Astrocyte (in vitro differentiated cells and primary cell): ENCODE data around the gene C16orf82. TPM values are rescaled to one million over a fixed set of nuclear protein-coding genes. Genes with fewer than 3 reads are reported as not detected.

Experiments used
- DNase-seq: peaks from one replicate; pipeline ENCODE4 v3.0.0-alpha.2; 2010; ENCODE audit warnings: low read depth
- FAIRE-seq: peaks from 2 replicates; lab custom pipeline; 2011; peaks lifted over from hg19 to GRCh38; lab: Jason Lieb, UNC
- H2AFZ ChIP-seq: 2 replicates; pipeline ENCODE4 v1.6.0; 2012; ENCODE audit warnings: low read depth, low read length, inconsistent platforms
- H3K27ac ChIP-seq: 2 replicates; pipeline ENCODE4 v1.5.1; 2011; ENCODE audit warnings: low read depth, low read length, inconsistent platforms
- H3K27me3 ChIP-seq: 2 replicates; pipeline ENCODE4 v1.6.0; 2011; ENCODE audit warnings: low read length, inconsistent platforms; ENCODE audit not compliant: insufficient read depth
- H3K36me3 ChIP-seq: 2 replicates; pipeline ENCODE4 v1.5.1; 2011; ENCODE audit warnings: low read length, inconsistent platforms; ENCODE audit not compliant: insufficient read depth
- H3K4me1 ChIP-seq: 2 replicates; pipeline ENCODE4 v1.5.1; 2011; ENCODE audit warnings: low read length, inconsistent platforms; ENCODE audit not compliant: insufficient read depth
- H3K4me2 ChIP-seq: 2 replicates; pipeline ENCODE4 v1.6.0; 2012; ENCODE audit warnings: low read length, inconsistent platforms
- H3K4me3 ChIP-seq: 2 replicates; pipeline ENCODE4 v1.5.1; 2011; ENCODE audit warnings: low read depth, mild to moderate bottlenecking, low read length, inconsistent platforms; ENCODE audit not compliant: insufficient read depth
- H3K79me2 ChIP-seq: 2 replicates; pipeline ENCODE4 v1.6.0; 2012; ENCODE audit warnings: mild to moderate bottlenecking, low read length, inconsistent platforms; ENCODE audit not compliant: insufficient read depth
- H3K9ac ChIP-seq: 2 replicates; pipeline ENCODE4 v1.6.0; 2012; ENCODE audit warnings: mild to moderate bottlenecking, low read length, inconsistent platforms
- H3K9me3 ChIP-seq: 2 replicates; pipeline ENCODE4 v1.5.1; 2012; ENCODE audit warnings: low read depth, mild to moderate bottlenecking, low read length, inconsistent platforms; ENCODE audit not compliant: insufficient read depth
- H4K20me1 ChIP-seq: 2 replicates; pipeline ENCODE4 v1.6.0; 2012; ENCODE audit warnings: low read length, inconsistent platforms; ENCODE audit not compliant: insufficient read depth
- H3K27ac Mint-ChIP-seq: one replicate; pipeline ENCODE4 v1.8.0; 2021; ENCODE audit warnings: mild to moderate bottlenecking, mixed read lengths; ENCODE audit not compliant: unreplicated experiment
- H3K27me3 Mint-ChIP-seq: one replicate; pipeline ENCODE4 v1.8.0; 2021; ENCODE audit warnings: low read depth, mixed read lengths; ENCODE audit not compliant: unreplicated experiment
- H3K36me3 Mint-ChIP-seq: one replicate; pipeline ENCODE4 v1.8.0; 2021; ENCODE audit warnings: low read depth, mixed read lengths; ENCODE audit not compliant: unreplicated experiment
- H3K4me1 Mint-ChIP-seq: one replicate; pipeline ENCODE4 v1.8.0; 2021; ENCODE audit warnings: low read depth, mixed read lengths; ENCODE audit not compliant: unreplicated experiment
- H3K4me3 Mint-ChIP-seq: one replicate; pipeline ENCODE4 v1.8.0; 2021; ENCODE audit warnings: mild to moderate bottlenecking, moderate library complexity, mixed read lengths; ENCODE audit not compliant: unreplicated experiment
- H3K9me3 Mint-ChIP-seq: one replicate; pipeline ENCODE4 v1.8.0; 2021; ENCODE audit warnings: mild to moderate bottlenecking, mixed read lengths; ENCODE audit not compliant: unreplicated experiment
- CTCF ChIP-seq: IDR thresholded peaks from 2 replicates; pipeline ENCODE4 v1.5.1; 2011; ENCODE audit warnings: low read depth, mild to moderate bottlenecking, inconsistent platforms, low read length, moderate library complexity; ENCODE audit not compliant: insufficient read depth
- EZH2 ChIP-seq: IDR thresholded peaks from 2 replicates; pipeline ENCODE4 v1.6.1; 2012; ENCODE audit warnings: mild to moderate bottlenecking, low read length, inconsistent platforms; ENCODE audit not compliant: insufficient read depth
- total RNA-seq: library from RNA; stranded (reverse); gene quantifications from 2 replicates; pipeline ENCODE4 v1.2.1, GENCODE V29; 2021

The C16orf82 gene
- total RNA-seq, 1 donor from 2014 or later: not detected

GRCh38 chr16:27046958-27047518 lies 19.7 kb upstream of the C16orf82 start:
- TF ChIP-seq CTCF: no peak
- no peak for TF ChIP-seq EZH2
- no peaks in the 10 kb centered on the region for H4K20me1 ChIP-seq
- no peak overlapping the region for H3K4me3 ChIP-seq
- no peaks in the 10 kb centered on the region for H3K79me2 ChIP-seq
- Mint-ChIP-seq H3K9me3 (no peaks in the 10 kb centered on the region), H3K27me3 (no peaks in the 10 kb centered on the region), H3K4me1 (no peaks in the 10 kb centered on the region), H3K4me3 (no peak overlapping the region), H3K36me3 (no peaks in the 10 kb centered on the region), H3K27ac (no peak overlapping the region)
- DNase-seq: no peak
- H3K4me1 ChIP-seq: no peaks in the 10 kb centered on the region
- H3K36me3 ChIP-seq: no peaks in the 10 kb centered on the region
- H3K9ac ChIP-seq: no peak overlapping the region
- peaks cover 2% of the 10 kb centered on the region for H3K27me3 ChIP-seq
- H3K9me3 ChIP-seq: no peaks in the 10 kb centered on the region
- H3K27ac ChIP-seq: no peak overlapping the region
- FAIRE-seq: no peak
- H2AFZ ChIP-seq: no peak overlapping the region
- H3K4me2 ChIP-seq: no peak overlapping the region

GRCh38 chr16:27048316-27048715 lies 18.4 kb upstream of the C16orf82 start:
- Mint-ChIP-seq H3K27ac (no peak overlapping the region), H3K27me3 (no peaks in the 10 kb centered on the region), H3K36me3 (no peaks in the 10 kb centered on the region), H3K4me1 (no peaks in the 10 kb centered on the region), H3K4me3 (no peak overlapping the region), H3K9me3 (peaks cover 1% of the 10 kb centered on the region)
- no peaks in the 10 kb centered on the region for H3K9me3 ChIP-seq
- no peaks in the 10 kb centered on the region for H3K79me2 ChIP-seq
- H3K27me3 ChIP-seq: peaks cover 2% of the 10 kb centered on the region
- H3K9ac ChIP-seq: no peak overlapping the region
- no peak for FAIRE-seq
- DNase-seq: no peak
- no peaks in the 10 kb centered on the region for H4K20me1 ChIP-seq
- H3K4me3 ChIP-seq: no peak overlapping the region
- H3K36me3 ChIP-seq: no peaks in the 10 kb centered on the region
- TF ChIP-seq EZH2 (no peak), CTCF (no peak)
- H3K4me2 ChIP-seq: no peak overlapping the region
- H3K4me1 ChIP-seq: no peaks in the 10 kb centered on the region
- H2AFZ ChIP-seq: no peak overlapping the region
- H3K27ac ChIP-seq: no peak overlapping the region

GRCh38 chr16:27049117-27049516 lies 17.6 kb upstream of the C16orf82 start:
- Histone ChIP-seq H3K4me3 (no peak overlapping the region), H3K27me3 (peaks cover 2% of the 10 kb centered on the region), H4K20me1 (no peaks in the 10 kb centered on the region), H2AFZ (no peak overlapping the region), H3K4me1 (no peaks in the 10 kb centered on the region), H3K4me2 (no peak overlapping the region), H3K36me3 (no peaks in the 10 kb centered on the region), H3K9ac (no peak overlapping the region), H3K27ac (no peak overlapping the region), H3K9me3 (no peaks in the 10 kb centered on the region), H3K79me2 (no peaks in the 10 kb centered on the region)
- Mint-ChIP-seq H3K4me3 (no peak overlapping the region), H3K36me3 (no peaks in the 10 kb centered on the region), H3K27ac (no peak overlapping the region), H3K4me1 (no peaks in the 10 kb centered on the region), H3K9me3 (peaks cover 1% of the 10 kb centered on the region), H3K27me3 (no peaks in the 10 kb centered on the region)
- no peak for DNase-seq
- no peak for FAIRE-seq
- TF ChIP-seq CTCF (no peak), EZH2 (no peak)
